NCI-H1694 treated with DMSO at 0.1 percent for 48 hours (cell line): ENCODE results near the gene DMD.

Experiments
- DNase-seq: peaks from one replicate; lab custom pipeline; 2025; lab: John Stamatoyannopoulos, UW

Gene DMD

DNA sequence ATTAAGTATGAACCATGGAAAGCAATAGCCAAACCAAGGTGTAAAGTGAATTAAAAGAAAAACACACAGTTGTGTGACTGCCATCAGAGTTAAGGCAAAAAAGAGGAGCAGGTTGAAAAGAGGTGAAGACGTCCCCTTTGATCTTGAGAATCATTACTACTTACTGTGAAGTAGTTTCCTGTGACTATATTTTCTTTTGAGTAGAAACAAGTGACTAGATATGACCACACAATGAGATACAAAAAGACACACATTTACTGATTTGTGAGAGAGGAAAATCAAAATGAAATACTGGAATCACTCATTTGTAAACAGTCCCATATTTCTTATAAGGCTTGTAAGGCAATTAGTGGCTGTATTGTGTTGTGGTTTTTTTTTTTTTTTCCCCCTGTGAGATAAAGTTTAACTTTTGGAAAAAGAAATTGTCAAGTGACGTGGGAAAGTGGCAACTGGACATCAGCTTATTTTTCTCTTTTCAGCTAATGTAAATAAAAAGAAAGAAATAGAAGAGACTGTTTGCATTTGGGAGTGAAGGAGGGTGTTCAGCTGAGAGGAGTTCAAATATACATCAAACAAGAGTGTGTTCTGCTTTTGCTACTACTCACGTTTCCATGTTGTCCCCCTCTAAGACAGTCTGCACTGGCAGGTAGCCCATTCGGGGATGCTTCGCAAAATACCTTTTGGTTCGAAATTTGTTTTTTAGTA is 2033.1 kb downstream of the DMD start:
- no peak for DNase-seq

DNA sequence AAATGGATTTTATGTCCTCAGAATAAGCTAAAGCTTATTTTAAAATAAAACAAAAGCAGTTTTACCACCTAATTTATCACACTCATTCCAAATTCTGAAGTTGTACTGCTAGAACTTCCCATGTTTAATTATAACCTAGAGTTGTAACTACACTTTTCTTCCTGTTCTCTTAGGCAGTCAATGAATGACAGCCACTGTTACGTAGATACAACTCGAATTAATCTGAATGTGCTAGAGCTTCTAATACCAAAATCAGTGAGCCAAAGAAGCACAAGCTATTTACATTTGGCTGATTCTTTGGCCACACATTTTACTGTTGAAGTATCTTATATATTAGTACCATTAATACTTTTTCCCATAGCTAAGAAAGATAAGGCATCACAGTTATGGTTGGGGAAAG is 2040.6 kb downstream of the DMD start:
- DNase-seq, result no peak

DNA sequence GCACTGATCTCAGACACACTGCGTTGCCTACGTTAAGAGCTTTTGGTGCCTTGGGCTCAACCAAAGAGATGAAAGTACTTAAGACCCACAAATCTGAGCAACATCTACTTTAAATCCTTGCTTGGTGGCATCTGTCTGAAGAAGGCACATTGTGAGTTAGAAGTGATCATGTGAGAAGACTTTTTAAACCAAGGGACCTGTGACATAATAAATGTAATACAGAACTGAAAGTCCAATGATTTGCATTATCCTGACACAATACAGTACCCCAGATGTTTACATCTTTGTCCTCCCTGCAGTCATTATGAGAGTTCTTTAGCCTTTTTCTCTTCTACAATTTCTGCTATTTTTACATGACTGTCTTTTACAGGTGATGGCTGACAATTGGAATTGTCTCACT is 2042.8 kb downstream of the DMD start:
- no peak for DNase-seq

DNA sequence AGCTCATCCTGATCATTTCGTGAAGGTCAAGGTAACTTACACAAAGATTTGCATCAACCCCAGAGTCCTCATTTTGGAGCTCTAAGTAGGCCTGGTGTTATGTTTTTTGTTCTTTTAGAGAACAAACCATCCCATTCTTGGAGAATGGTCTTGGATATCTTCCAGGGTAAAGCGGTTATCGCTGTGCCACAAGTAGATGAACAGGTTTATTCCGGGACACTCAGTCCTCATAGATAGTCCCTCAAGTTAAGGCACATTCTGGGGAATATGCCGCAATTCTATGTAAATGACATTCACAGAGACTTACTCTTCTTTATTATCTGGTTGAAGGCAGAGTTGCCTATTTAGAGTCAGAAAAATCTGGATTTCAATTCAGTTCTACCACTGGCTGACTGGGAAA is 2044.5 kb downstream of the DMD start:
- DNase-seq, result no peak

DNA sequence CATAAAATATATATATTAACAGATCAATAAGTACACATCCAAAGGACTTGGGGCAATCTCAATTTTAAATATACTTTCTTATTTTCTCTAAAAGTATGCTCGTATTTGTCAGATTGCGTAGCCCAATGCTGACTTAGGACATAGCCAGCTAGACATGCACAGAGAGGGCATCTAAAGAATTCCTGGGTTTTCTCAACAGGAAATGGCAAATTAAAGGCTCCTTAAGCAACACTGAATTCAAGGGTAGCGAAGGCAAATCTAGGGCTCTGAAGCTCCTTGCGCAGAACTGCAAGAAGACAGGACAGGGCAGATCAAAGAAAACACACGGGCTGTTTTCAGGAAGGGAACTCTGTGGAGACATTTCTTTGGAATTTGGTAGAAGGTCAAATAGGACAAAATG is 2044.9 kb downstream of the DMD start:
- DNase-seq, result no peak

DNA sequence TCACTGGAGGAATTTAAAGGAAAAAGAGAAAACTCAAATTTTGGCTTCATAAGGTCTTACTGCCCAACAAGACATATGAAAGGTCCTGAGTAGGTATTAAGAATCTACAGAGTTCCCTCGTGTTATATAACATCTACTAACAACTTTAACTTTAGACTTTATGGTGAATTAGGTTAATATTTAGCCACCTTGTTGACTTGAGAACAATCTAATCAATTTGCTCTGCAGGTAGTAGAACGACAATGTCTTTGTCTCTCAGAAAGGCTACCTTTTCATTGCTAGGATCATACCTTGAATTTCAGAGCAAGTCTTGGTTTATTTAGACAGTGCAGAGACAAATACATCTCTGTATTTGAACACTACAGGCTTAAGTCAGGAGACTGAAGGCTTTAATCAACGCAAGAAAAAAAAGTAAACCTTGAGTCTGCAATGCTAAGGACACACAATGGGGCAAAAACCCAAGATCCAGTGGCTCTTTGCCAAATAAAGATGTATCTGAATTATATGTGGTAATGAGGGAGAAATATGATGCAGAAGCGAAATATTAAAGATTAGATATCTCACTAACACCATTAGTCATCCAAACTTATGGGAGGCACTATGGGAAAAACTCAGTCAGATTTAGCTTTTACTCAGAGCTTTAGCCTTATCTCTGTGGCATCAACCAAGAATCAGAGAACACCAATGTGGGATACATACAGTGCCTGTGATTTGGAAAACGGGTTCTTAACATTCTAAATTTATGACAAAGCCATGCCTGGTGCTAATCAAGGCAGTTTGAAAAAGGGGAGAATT is 2045.9 kb downstream of the DMD start:
- no peak for DNase-seq

DNA sequence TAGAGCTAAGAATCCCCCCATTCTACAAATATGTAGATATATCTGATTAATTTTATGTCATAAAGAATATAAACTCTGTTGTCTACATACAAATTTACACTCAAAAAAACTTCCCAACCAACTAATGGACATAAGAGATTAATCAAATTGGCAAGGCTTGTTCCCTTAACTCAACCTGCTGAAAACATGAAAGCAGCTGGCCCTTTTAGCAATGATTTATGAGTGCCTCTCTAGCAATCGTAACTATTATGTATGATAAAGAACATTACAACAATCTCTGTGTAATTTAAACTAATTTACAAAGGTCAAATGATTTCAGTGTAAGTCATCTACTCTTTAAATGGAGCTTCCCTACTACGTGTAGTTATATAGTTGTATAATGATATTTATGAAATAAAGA is 2056.4 kb downstream of the DMD start:
- no peak for DNase-seq

DNA sequence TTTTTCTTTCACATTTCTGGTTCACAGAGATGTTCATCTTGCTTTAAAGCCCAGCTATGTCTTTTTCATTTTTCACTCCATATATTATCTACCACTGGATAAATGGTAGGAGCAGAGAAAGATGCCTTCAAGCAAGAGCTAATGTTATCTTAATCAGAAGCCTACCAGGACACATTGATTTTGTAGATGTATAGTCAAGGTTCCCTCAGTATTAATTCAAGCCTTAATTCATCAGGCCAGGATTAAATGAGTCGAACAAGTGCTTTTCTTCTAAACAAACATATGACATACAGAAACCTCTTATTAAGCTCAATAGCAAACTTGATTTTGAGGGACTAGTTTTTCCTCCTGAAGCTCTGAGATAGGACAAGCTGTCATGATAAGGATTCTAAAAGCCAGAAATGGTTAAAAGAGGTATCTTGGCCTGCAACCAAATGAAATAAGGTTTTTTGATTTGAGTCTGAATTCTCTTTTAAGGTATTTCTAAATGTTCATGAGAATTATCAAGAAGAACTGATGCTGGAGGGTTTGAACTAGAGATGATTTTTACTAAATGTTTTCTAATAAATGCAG is 2057.8 kb downstream of the DMD start:
- DNase-seq, result no peak

DNA sequence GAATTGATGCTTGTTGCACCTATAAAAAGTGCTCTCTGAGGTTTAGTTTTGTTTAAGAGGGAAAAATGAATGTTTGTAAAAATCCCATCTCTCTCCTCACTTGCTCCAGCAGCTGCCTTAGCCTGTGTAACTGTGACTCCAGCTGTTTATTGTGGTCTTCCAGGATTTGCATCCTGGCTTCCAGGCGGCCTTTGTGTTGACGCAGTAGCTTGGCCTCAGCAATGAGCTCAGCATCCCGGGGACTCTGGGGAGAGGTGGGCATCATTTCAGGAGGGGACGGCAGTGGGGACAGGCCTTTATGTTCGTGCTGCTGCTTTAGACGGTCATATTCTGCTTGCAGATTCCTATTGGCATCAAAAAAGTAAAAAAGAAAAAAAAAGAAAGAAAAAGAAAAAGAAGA is 2064.2 kb downstream of the DMD start:
- DNase-seq, result no peak

DNA sequence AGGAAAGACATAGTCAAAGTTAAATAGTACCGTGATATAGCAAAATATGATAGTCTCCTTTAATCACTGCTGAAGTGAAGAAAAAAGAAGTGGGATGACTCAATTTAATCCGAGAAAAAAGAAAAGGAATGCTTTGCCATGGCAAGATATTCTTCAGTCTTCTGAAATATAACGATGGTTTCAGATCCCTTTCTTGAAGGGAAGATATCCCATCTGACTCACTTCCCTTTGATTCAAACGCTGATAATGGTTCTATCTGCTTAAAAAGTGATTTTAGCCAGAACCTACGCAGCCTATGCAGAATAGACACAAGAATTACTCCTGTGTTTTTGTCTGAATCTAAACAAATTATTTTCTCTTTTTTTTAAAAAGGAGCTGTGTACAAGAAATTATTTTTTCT is 2071.4 kb downstream of the DMD start:
- DNase-seq, result no peak

DNA sequence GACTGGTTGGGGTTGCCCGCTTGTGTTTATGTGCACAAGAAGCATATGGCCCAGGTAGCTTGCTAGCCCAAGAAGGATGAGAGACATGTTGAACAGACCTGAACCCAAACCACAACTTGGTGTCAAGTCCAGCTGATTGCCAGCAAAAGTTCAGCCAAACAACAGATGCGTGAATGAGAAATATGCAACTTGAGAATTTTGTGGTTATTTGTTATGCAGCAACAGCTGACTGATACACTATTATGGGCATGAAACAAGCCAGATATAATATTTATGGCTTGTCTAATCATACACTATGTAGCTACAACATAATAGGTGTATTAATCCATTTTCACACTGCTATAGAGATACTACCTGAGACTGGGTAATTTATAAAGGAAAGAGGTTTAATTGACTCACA is 2073.2 kb downstream of the DMD start:
- DNase-seq, result no peak

DNA sequence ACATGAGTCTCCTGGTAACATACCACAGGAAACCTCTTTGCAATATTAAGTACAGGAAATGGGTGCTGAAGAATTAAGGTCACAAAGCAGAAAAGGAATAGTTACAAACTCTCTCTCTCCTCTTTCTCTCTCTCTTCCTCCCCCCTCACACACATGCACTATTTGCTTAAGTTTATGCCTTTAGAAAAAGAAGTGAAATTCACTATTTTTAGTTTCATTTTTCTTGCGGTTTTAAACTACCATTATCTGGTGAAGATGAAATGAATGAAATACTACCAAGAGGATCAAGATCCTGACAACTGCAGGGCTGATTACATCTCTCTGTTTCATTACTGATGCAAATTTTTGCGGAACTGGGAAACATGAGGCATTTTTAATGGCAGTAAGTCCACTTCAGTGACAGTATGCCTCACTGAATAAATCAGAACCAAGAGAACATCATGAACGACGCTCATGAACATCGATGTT is 2075.2 kb downstream of the DMD start:
- no peak for DNase-seq

DNA sequence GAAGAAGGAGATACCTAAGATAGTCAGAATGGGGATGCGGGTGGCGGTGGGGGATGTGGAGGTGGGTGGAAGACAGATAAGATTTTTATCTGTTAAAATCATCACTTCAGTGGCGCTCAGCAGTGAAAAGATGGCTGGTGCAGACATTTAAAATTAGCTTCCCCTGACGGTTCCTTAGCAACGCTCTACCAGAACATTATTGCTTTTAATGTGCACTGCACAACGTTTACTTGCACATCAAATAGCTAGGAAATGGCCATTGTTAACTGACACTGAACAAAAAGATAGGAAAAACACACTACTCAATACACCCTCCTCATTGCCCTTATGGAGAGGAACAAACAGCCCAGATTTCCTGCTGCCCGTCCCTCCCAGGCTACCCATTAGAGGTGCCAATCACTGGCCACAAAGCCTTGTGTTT is 2078.5 kb downstream of the DMD start:
- no peak for DNase-seq

DNA sequence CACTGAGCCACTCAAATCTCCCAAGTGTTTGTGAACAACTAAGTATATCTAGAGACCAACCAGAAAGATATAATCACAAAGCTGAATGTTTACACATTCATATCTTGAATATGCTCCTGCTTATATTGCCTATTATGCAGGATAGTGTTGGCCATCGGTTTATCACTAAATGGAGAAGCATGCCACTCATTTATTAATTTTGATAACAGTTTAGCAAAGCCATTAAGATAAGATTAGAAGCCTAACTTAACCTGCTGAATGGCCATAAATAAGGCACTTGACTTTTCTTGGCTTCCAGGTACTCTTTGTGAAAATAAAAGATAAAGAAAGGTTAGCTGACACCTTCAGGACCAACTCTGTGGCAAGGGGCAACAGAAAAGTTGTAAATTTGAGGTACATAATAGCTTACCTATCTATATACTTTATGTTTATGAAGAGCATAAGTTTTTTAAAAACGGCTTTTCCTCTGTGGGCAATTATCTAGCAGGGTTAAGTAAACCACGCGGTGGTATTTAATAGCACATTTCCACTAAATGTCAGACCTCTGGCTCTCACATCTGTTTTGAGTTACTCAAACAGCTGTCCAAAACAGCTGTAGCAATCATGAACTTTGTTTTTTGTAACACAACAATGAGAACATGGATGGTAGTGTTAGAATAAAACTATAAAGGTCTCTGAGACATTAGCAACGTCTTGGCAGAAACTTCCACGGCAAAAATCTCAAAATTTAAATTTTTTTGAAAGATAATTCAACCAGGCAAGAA is 2080.7 kb downstream of the DMD start:
- no peak for DNase-seq

DNA sequence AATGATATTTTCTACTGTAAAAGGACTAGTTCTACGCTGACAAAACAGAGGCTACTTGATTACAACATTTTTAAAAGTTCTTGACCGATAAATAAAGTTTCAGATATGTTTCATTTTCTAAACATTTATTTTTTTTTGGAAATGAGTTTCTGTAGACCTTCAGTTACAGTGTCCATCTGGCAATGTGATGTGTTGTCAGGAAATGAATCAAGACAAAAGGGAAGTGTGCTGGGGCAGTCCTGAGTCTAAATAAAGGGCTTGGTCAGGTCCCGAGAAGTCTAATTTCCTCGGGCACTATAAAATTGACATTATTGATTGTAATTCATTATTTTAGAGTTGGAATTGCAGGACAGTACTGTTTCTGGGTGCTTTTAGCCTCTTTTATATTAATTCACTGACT is 2082.5 kb downstream of the DMD start:
- DNase-seq, result no peak

DNA sequence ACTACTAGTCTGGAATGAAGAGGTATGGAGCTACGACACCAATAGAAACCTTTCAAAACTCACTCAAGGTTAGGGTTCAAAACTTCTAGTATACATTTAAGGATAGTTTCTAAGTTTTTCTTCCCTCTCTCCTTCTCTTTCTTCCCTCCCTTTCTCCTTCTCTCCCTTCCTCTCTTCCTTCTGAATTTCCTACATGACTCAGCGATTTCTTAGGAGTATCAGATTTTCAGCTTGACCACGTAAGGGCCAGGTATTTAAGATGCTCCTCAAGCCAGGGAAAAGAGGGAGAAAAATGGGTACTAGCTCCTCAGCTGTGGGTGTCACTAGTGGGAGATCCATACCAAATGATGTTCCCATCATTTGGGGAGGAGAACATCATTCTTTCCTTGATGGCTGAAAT is 2083.6 kb downstream of the DMD start:
- DNase-seq, result no peak

DNA sequence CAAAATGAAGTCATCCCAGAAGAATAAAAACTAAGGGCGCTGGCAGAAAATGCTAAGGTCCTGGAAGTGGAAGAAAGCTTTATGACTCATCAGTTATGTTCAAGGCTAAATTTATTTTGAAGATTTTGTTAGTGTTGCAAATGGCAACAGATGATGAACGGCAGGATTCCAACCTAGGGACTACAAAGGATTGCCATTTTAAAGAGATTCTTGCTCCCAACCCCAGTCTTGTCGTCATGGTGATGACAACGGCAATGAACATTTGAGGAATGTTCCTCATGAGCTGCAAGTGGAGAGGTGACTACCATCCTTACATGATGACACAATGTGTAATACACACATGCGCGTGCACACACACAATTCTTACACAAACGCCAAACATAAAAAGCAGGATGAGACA is 2085.1 kb downstream of the DMD start:
- no peak for DNase-seq

DNA sequence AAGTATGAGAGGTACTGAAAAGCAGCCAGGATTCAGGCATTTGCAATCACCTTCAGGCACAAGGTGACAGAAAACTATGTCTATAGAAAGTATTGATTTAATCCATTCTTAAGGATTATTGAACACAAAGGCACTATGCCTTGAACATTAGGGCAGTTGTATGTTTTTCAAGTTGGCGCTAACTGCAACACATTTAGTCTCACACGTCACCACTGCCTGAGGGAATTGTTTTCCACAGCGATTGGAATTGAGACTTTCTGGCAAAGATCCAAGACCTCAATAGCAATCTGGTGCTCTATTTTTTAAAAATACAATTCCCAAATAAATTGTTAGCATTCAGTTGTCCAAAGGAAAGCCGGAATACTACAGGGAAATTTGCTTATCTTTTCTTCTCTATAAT is 2086.8 kb downstream of the DMD start:
- DNase-seq, result no peak

DNA sequence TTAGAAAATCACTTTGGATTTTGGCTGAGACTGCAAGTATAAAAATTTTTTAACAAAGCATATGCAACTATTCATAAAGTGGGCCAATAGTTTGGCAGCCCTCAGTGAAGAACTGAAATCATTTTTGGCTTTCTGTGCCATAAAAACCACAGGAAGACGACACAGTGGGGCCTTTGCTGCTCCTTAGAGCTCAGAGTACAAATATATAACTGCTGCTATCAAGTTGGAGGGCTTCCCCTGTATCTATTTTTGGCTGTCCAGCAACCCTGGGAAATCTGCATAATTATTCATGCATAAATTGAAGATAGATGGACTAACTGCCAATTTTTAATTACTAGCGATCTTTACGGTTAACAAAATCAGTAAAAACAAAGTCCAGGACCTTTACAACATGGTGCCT is 2088.0 kb downstream of the DMD start:
- DNase-seq, result no peak

DNA sequence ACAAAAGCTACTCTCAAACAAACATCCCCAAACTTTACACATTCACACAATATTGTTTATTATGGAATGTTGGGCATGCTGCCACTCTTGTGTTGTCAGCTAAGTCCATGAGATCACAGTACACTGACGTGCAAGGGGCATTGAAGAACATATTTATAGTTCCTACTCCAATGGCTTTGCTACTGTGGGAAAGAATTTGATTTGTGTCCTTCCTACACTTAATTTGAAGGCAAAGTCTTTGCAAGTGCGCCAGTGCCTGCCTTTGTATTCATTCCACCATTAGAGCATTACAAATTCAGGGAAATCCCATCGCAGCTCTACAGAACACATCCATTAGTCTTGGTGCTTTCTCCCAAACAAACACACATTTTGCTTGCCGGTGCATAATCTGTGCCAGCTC is 2094.1 kb downstream of the DMD start:
- no peak for DNase-seq

DNA sequence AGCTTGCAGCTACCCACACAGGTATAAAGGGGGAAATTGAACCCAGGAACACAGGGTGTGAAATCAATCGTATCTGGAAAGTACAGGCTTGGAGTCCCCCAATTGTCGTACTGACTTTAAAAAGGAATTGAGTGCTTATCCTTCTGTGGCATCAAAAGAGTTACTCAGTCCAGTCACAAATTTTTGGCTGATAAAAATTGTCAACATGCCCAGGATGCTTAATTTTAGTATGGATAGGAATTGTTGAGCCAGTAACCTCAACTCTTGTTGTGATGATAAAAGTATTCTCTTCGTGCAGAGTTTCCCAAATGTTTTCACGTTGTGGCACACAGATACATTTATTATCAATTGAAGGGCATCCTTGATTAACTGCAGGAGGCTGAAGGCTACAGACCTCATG is 2096.0 kb downstream of the DMD start:
- DNase-seq, result no peak

DNA sequence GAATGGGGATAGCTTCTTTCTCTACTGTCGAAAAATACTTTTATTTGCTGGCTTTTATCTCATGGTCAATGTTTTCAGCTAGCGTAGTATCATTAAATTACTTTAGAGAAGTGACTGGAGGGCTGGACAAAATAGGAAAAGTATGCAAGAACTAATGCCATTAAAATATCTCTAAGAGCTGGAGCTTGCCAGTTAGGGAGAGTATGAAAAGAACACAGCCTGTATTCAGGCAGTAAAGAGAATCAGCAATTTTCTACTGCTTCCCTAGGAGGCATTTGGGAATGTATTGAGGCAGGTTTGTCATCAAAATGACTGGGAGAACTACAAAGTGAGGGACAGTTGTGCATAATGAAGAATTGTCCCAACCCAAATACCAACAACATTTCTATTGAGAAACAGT is 2096.5 kb downstream of the DMD start:
- no peak for DNase-seq
